Body of pancreas (tissue), 4 donors: ENCODE measurements around the gene SYDE1. TPM values are rescaled to one million over a fixed set of nuclear protein-coding genes. Genes with fewer than 3 reads are reported as not detected.

Experiments
- ATAC-seq: fragments of 150-250 bp; one replicate; pipeline ENCODE4 v1.9.1; 2016
- DNase-seq, 4 donors: peaks; one replicate each; pipeline ENCODE4 v3.0.0-alpha.2; 2019
- H3K27ac ChIP-seq, 4 donors: fragments of 200-600 bp; sonication (generic); 1 replicate in 3 of 4; 2 replicates in 1 of 4; pipeline versions ENCODE4 v1.5.1 to v1.6.1; 2016 to 2019; ENCODE audit warnings: mild to moderate bottlenecking in 1 of 4, mixed read lengths in 1 of 4, moderate library complexity in 1 of 4
- H3K27me3 ChIP-seq, 2 donors: fragments of 200-600 bp; sonication (generic); one replicate each; pipeline ENCODE4 v1.6.0; 2016; ENCODE audit warnings: mild to moderate bottlenecking in 1 of 2
- H3K36me3 ChIP-seq, 2 donors: fragments of 200-600 bp; sonication (generic); replicated peaks in 1 of 2; 2 replicates each; pipeline ENCODE4 v1.5.1; 2016; ENCODE audit warnings: low read depth in 2 of 2; ENCODE audit not compliant: insufficient read depth in 1 of 2
- H3K4me1 ChIP-seq: fragments of 200-600 bp; sonication (generic); one replicate; pipeline ENCODE4 v1.6.0; 2016
- H3K4me3 ChIP-seq, 2 donors: fragments of 200-600 bp; sonication (generic); 1 replicate in 1 of 2; 2 replicates in 1 of 2; pipeline ENCODE4 v1.5.1; 2016 to 2019
- H3K9me3 ChIP-seq, 3 donors: fragments of 200-600 bp; sonication (generic); 1 replicate in 2 of 3; 2 replicates in 1 of 3; pipeline ENCODE4 v1.5.1; 2016
- POLR2A ChIP-seq, 3 donors: fragments of 450-650 bp; IDR thresholded peaks; one replicate each; pipeline ENCODE4 v1.6.1; 2016; ENCODE audit warnings: antibody characterized with exemption in 3 of 3, mild to moderate bottlenecking in 2 of 3
- WGBS, 2 donors: methylation state at CpG; one replicate each; pipeline ENCODE4 v1.1.5; 2017; 5-methylcytosine and 5-hydroxymethylcytosine counted together
- intact Hi-C: fragments of 100-400 bp; cut with DNase I; formaldehyde crosslinking; loops from one replicate; pipeline ENCODE4 v1.15.1; 2023
- total RNA-seq, 2 donors: library from RNA; depleted of rRNA; stranded (reverse); fragments of >200 nt; gene quantifications; one replicate each; pipeline ENCODE4 v1.1.0, GENCODE V29; 2016
- TF ChIP-seq, protein P1 (sequence below), 7 experiments: fragments of 450-650 bp in 4 of 7; fragments of 200-600 bp in 3 of 7; sonication (generic) in 3 of 7; IDR thresholded peaks; one replicate each; pipeline ENCODE4 v1.5.1; 2016 to 2019; ENCODE audit warnings: antibody characterized with exemption in 7 of 7

Gene SYDE1
- total RNA-seq, 2 donors from 2014 or later, result 6.3 to 9.9 TPM

GRCh38 chr19:15108145-15108844 is 1.1 kb downstream of the SYDE1 start:
- WGBS, 2 donors, result 48% methylated on average over 10 of the region's 10 CpGs
- no peaks in the 10 kb centered on the region for H3K36me3 ChIP-seq
- H3K4me1 ChIP-seq, result peaks cover 4% of the 10 kb centered on the region
- peak overlapping the region in 1 of 2 donors; percentile 48 for H3K4me3 ChIP-seq
- intact Hi-C loops, result no loop called here
- TF ChIP-seq, protein P1, sequence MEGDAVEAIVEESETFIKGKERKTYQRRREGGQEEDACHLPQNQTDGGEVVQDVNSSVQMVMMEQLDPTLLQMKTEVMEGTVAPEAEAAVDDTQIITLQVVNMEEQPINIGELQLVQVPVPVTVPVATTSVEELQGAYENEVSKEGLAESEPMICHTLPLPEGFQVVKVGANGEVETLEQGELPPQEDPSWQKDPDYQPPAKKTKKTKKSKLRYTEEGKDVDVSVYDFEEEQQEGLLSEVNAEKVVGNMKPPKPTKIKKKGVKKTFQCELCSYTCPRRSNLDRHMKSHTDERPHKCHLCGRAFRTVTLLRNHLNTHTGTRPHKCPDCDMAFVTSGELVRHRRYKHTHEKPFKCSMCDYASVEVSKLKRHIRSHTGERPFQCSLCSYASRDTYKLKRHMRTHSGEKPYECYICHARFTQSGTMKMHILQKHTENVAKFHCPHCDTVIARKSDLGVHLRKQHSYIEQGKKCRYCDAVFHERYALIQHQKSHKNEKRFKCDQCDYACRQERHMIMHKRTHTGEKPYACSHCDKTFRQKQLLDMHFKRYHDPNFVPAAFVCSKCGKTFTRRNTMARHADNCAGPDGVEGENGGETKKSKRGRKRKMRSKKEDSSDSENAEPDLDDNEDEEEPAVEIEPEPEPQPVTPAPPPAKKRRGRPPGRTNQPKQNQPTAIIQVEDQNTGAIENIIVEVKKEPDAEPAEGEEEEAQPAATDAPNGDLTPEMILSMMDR (IDR thresholded peaks at IDR 0.05), result no peak
- TF ChIP-seq POLR2A (IDR thresholded peaks at IDR 0.05), result no peak
- DNase-seq, result no peak
- H3K9me3 ChIP-seq, result peaks cover 0 to 4% (median 0%) of the 10 kb centered on the region in 3 donors
- no peak for ATAC-seq
- no peaks in the 10 kb centered on the region for H3K27me3 ChIP-seq
- H3K27ac ChIP-seq, result peak overlapping the region in 3 of 4 donors; percentile 74 to 86 (median 82)

- DNase-seq (no peak), ATAC-seq (no peak)
- Histone ChIP-seq H3K27ac (peak overlapping the region in 1 of 4 donors; percentile 82), H3K4me1 (peaks cover 4% of the 10 kb centered on the region), H3K27me3 (no peaks in the 10 kb centered on the region), H3K9me3 (no peaks in the 10 kb centered on the region), H3K36me3 (peaks cover 0 to 3% of the 10 kb centered on the region in 2 donors), H3K4me3 (no peak overlapping the region)
- intact Hi-C loops, result no loop called here
- 86 to 91% methylated on average over 7 to 16 of the region's 21 CpGs for WGBS, 2 donors
- TF ChIP-seq POLR2A (IDR thresholded peaks at IDR 0.05), result no peak
- TF ChIP-seq, protein P1 (IDR thresholded peaks at IDR 0.05), result no peak
Measured at GRCh38 chr19:15108845-15109767, 1.9 kb downstream of the SYDE1 start.

DNA sequence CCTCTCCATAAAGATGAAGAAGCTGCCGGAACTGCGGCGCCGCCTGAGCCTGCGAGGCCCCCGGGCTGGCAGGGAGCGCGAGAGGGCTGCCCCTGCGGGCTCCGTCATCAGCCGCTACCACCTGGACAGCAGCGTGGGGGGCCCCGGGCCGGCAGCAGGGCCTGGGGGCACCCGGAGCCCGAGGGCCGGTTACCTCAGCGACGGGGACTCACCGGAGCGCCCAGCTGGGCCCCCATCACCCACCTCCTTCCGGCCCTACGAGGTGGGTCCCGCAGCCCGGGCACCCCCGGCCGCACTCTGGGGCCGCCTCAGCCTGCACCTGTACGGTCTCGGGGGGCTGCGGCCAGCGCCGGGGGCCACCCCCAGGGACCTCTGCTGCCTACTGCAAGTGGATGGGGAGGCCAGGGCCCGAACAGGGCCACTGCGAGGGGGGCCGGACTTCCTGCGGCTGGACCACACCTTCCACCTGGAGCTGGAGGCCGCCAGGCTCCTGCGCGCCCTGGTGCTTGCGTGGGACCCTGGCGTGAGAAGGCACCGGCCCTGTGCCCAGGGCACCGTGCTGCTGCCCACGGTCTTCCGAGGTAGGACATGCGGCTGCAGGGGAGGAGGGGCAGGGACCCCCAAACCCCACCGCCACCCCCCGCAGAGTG is 2.7 kb downstream of the SYDE1 start:
- Histone ChIP-seq H3K27me3 (no peaks in the 10 kb centered on the region), H3K36me3 (peaks cover 0 to 3% of the 10 kb centered on the region in 2 donors), H3K4me3 (no peak overlapping the region), H3K27ac (no peak overlapping the region), H3K9me3 (no peaks in the 10 kb centered on the region), H3K4me1 (peaks cover 4% of the 10 kb centered on the region)
- intact Hi-C loops, result no loop called here
- TF ChIP-seq POLR2A (IDR thresholded peaks at IDR 0.05), result no peak
- TF ChIP-seq, protein P1 (IDR thresholded peaks at IDR 0.05), result no peak
- WGBS, 2 donors, result 86 to 91% methylated on average over 7 to 36 of the region's 49 CpGs
- DNase-seq, result no peak
- ATAC-seq, result no peak

- Histone ChIP-seq H3K4me1 (peaks cover 4% of the 10 kb centered on the region), H3K4me3 (no peak overlapping the region), H3K27me3 (no peaks in the 10 kb centered on the region), H3K9me3 (no peaks in the 10 kb centered on the region), H3K27ac (no peak overlapping the region), H3K36me3 (peaks cover 0 to 3% of the 10 kb centered on the region in 2 donors)
- ATAC-seq, result no peak
- DNase-seq, result no peak
- intact Hi-C loops, result no loop called here
- 86% methylated on average over 14 of the region's 17 CpGs; no CpG with 5 or more reads in 1 of the 2 donors for WGBS, 2 donors
- no peak for TF ChIP-seq POLR2A (IDR thresholded peaks at IDR 0.05)
- TF ChIP-seq, protein P1 (IDR thresholded peaks at IDR 0.05), result no peak
Measured at GRCh38 chr19:15110418-15110815, 3.2 kb downstream of the SYDE1 start.
